ENCODE data around the gene TSPAN9. TPM values are rescaled to one million over a fixed set of nuclear protein-coding genes. Genes with fewer than 3 reads are reported as not detected.

Gene TSPAN9
- total RNA-seq, 1 donor from 2014 or later, result 81.2 TPM

- H3K4me3 ChIP-seq, result no peak overlapping the region
These were observed 14.4 kb downstream of the TSPAN9 start for GRCh38 chr12:3091382-3092241.

GRCh38 chr12:3092764-3093163 lies 15.6 kb downstream of the TSPAN9 start:
- no peak for ATAC-seq
- TF ChIP-seq CTCF (IDR thresholded peaks at IDR 0.05), result no peak
- intact Hi-C loops (cut with DNase I), result no loop called here

More at GRCh38 chr12:3091382-3092241, 14.4 kb downstream of the TSPAN9 start:
- DNase-seq (no peak), ATAC-seq (no peak)
- Histone ChIP-seq H3K27me3 (no peaks in the 10 kb centered on the region), H3K27ac (no peak overlapping the region), H3K4me1 (no peaks in the 10 kb centered on the region), H3K36me3 (no peaks in the 10 kb centered on the region), H3K9me3 (no peaks in the 10 kb centered on the region)
- TF ChIP-seq CTCF (IDR thresholded peaks at IDR 0.05), result no peak
- intact Hi-C loops (cut with DNase I), result no loop called here

GRCh38 chr12:3097186-3097804 lies 20.1 kb downstream of the TSPAN9 start:
- ATAC-seq, result peak; percentile 83
- H3K4me3 ChIP-seq, result peak overlapping the region; percentile 28

More at GRCh38 chr12:3092764-3093163, 15.6 kb downstream of the TSPAN9 start:
- no peaks in the 10 kb centered on the region for H3K36me3 ChIP-seq
- no peaks in the 10 kb centered on the region for H3K9me3 ChIP-seq
- DNase-seq, result no peak
- no peak overlapping the region for H3K4me3 ChIP-seq
- no peaks in the 10 kb centered on the region for H3K27me3 ChIP-seq
- no peak overlapping the region for H3K27ac ChIP-seq
- H3K4me1 ChIP-seq, result peaks cover 10% of the 10 kb centered on the region

GRCh38 chr12:3097836-3098235 lies 20.7 kb downstream of the TSPAN9 start:
- Histone ChIP-seq H3K4me1 (peaks cover 34% of the 10 kb centered on the region), H3K27me3 (no peaks in the 10 kb centered on the region), H3K27ac (peak overlapping the region; percentile 66), H3K4me3 (peak overlapping the region; percentile 28), H3K9me3 (no peaks in the 10 kb centered on the region), H3K36me3 (no peaks in the 10 kb centered on the region)
- peak; percentile 10 for ATAC-seq
- intact Hi-C loops (cut with DNase I), result no loop called here
- no peak for DNase-seq
- no peak for TF ChIP-seq CTCF (IDR thresholded peaks at IDR 0.05)

More at GRCh38 chr12:3097186-3097804, 20.1 kb downstream of the TSPAN9 start:
- TF ChIP-seq CTCF (IDR thresholded peaks at IDR 0.05), result no peak
- intact Hi-C loops (cut with DNase I), result no loop called here
- peak; percentile 74 for DNase-seq
- no peaks in the 10 kb centered on the region for H3K36me3 ChIP-seq
- H3K9me3 ChIP-seq, result no peaks in the 10 kb centered on the region
- H3K27me3 ChIP-seq, result no peaks in the 10 kb centered on the region
- H3K27ac ChIP-seq, result peak overlapping the region; percentile 66
- peaks cover 30% of the 10 kb centered on the region for H3K4me1 ChIP-seq

GRCh38 chr12:3098436-3098835 lies 21.3 kb downstream of the TSPAN9 start:
- DNase-seq (no peak), ATAC-seq (no peak)
- intact Hi-C loops (cut with DNase I), result no loop called here
- Histone ChIP-seq H3K4me1 (peaks cover 39% of the 10 kb centered on the region), H3K36me3 (no peaks in the 10 kb centered on the region), H3K27me3 (no peaks in the 10 kb centered on the region), H3K27ac (peak overlapping the region; percentile 66), H3K9me3 (no peaks in the 10 kb centered on the region), H3K4me3 (no peak overlapping the region)
- TF ChIP-seq CTCF (IDR thresholded peaks at IDR 0.05), result no peak

Measured in upper lobe of right lung (tissue), 1 donor.